Neural crest cell (in vitro differentiated cells): ENCODE results near the gene DNAJA3. TPM values are rescaled to one million over a fixed set of nuclear protein-coding genes. Genes with fewer than 3 reads are reported as not detected.
A peak's percentile ranks its signal among the peaks of the same experiment; 100 is the strongest.

Source experiments
- DNase-seq: peaks from one replicate; pipeline ENCODE4 v3.0.0; 2021; ENCODE audit warnings: low read depth, mixed read lengths, low spot score
- H3K27ac Mint-ChIP-seq: one replicate; pipeline ENCODE4 v1.8.0; 2021; ENCODE audit warnings: mild to moderate bottlenecking, mixed read lengths; ENCODE audit not compliant: unreplicated experiment
- H3K27me3 Mint-ChIP-seq: 2 replicates; pipeline ENCODE4 v1.8.0; 2021; ENCODE audit warnings: low read depth, mild to moderate bottlenecking, mixed read lengths
- H3K36me3 Mint-ChIP-seq: 2 replicates; pipeline ENCODE4 v1.8.0; 2021; ENCODE audit warnings: low read depth, mild to moderate bottlenecking, mixed read lengths
- H3K4me1 Mint-ChIP-seq: 2 replicates; pipeline ENCODE4 v1.8.0; 2021; ENCODE audit warnings: mixed read lengths
- H3K4me3 Mint-ChIP-seq: one replicate; pipeline ENCODE4 v1.8.0; 2021; ENCODE audit warnings: mild to moderate bottlenecking, mixed read lengths
- H3K9me3 Mint-ChIP-seq: 2 replicates; pipeline ENCODE4 v1.8.0; 2021; ENCODE audit warnings: mixed read lengths
- total RNA-seq: library from RNA; stranded (reverse); gene quantifications from 2 replicates; pipeline ENCODE4 v1.2.1, GENCODE V29; 2021
- TF ChIP-seq, protein P1 (sequence below): fragments of 200-600 bp; sonication (generic); conservative IDR thresholded peaks from 2 replicates; pipeline ENCODE4 v1.5.0; 2021; ENCODE audit warnings: antibody characterized with exemption, mild to moderate bottlenecking

DNAJA3 gene
- total RNA-seq, 1 donor from 2014 or later, result 45.1 TPM

DNA sequence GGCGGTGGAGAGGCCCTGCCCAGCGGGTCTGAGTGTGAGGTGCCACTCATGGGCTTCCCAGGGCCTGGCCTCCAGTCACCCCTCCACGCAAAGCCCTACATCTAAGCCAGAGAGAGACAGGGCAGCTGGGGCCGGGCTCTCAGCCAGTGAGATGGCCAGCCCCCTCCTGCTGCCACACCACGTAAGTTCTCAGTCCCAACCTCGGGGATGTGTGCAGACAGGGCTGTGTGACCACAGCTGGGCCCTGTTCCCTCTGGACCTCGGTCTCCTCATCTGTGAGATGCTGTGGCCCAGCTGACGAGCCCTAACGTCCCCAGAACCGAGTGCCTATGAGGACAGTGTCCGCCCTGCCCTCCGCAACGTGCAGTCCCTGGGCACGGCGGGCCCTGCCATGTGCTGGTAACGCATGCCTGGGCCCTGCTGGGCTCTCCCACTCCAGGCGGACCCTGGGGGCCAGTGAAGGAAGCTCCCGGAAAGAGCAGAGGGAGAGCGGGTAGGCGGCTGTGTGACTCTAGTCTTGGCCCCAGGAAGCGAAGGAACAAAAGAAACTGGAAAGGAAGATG is 42.8 kb upstream of the DNAJA3 start:
- H3K4me1 Mint-ChIP-seq, result peaks cover 2% of the 10 kb centered on the region
- no peak overlapping the region for H3K27ac Mint-ChIP-seq
- H3K27me3 Mint-ChIP-seq, result no peaks in the 10 kb centered on the region
- H3K9me3 Mint-ChIP-seq, result no peaks in the 10 kb centered on the region
- H3K4me3 Mint-ChIP-seq, result no peak overlapping the region
- H3K36me3 Mint-ChIP-seq, result no peaks in the 10 kb centered on the region
- no peak for DNase-seq
- TF ChIP-seq, protein P1, sequence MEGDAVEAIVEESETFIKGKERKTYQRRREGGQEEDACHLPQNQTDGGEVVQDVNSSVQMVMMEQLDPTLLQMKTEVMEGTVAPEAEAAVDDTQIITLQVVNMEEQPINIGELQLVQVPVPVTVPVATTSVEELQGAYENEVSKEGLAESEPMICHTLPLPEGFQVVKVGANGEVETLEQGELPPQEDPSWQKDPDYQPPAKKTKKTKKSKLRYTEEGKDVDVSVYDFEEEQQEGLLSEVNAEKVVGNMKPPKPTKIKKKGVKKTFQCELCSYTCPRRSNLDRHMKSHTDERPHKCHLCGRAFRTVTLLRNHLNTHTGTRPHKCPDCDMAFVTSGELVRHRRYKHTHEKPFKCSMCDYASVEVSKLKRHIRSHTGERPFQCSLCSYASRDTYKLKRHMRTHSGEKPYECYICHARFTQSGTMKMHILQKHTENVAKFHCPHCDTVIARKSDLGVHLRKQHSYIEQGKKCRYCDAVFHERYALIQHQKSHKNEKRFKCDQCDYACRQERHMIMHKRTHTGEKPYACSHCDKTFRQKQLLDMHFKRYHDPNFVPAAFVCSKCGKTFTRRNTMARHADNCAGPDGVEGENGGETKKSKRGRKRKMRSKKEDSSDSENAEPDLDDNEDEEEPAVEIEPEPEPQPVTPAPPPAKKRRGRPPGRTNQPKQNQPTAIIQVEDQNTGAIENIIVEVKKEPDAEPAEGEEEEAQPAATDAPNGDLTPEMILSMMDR, result no peak

GRCh38 chr16:4383591-4384444 is 41.9 kb upstream of the DNAJA3 start:
- H3K27me3 Mint-ChIP-seq, result no peaks in the 10 kb centered on the region
- no peak for DNase-seq
- H3K4me1 Mint-ChIP-seq, result peaks cover under 1% of the 10 kb centered on the region
- no peak overlapping the region for H3K4me3 Mint-ChIP-seq
- H3K9me3 Mint-ChIP-seq, result no peaks in the 10 kb centered on the region
- TF ChIP-seq, protein P1, result no peak
- H3K36me3 Mint-ChIP-seq, result no peaks in the 10 kb centered on the region
- peak overlapping the region; percentile 62 for H3K27ac Mint-ChIP-seq

- Mint-ChIP-seq H3K9me3 (no peaks in the 10 kb centered on the region), H3K4me3 (no peak overlapping the region), H3K4me1 (peaks cover 6% of the 10 kb centered on the region), H3K27me3 (no peaks in the 10 kb centered on the region), H3K36me3 (no peaks in the 10 kb centered on the region), H3K27ac (no peak overlapping the region)
- TF ChIP-seq, protein P1, result no peak
- no peak for DNase-seq
These were observed 41.1 kb upstream of the DNAJA3 start for GRCh38 chr16:4384509-4384942.

GRCh38 chr16:4385066-4385788 is 40.4 kb upstream of the DNAJA3 start:
- H3K9me3 Mint-ChIP-seq, result no peaks in the 10 kb centered on the region

More at GRCh38 chr16:4385066-4385788, 40.4 kb upstream of the DNAJA3 start:
- Mint-ChIP-seq H3K36me3 (no peaks in the 10 kb centered on the region), H3K27ac (no peak overlapping the region), H3K27me3 (no peaks in the 10 kb centered on the region), H3K4me3 (no peak overlapping the region), H3K4me1 (peaks cover 13% of the 10 kb centered on the region)
- TF ChIP-seq, protein P1, result no peak
- no peak for DNase-seq
